ENCODE results near the gene GCNT1.

DNA sequence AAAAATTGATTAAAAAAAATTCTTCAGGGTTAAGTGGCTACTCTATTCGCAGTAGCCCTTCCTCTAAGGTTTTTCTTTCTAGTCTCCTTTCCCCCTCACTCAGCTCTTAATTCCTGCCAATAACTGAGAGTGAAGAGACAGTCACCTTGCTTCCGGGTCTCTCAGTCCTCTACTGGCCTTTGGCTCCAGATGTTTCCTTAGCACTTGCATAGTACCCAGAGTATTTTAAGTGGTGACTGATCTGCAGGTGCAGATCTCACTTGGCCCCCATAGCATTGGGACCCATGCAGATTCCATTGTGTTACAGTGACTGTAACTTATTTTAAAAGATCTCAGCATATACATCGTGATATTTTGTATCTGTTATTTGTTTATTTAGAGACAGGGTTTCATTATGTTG, 66.2 kb downstream of the GCNT1 start:
- TF ChIP-seq CTCF (IDR thresholded peaks at IDR 0.05; ENCODE audit: low read depth, low read length) (no peak), POLR2A (IDR thresholded peaks at IDR 0.05; ENCODE audit: extremely low read depth, insufficient read length) (no peak)

Measured in NB4 (cell line).